HepG2 (cell line): ENCODE results near the gene ACOT6. TPM values are rescaled to one million over a fixed set of nuclear protein-coding genes. Genes with fewer than 3 reads are reported as not detected.
A peak's percentile ranks its signal among the peaks of the same experiment; 100 is the strongest.

Source experiments
- FIP1L1 ChIP-seq: fragments of 200-400 bp; formaldehyde crosslinking; IDR thresholded peaks from 2 replicates; pipeline ENCODE4 v1.6.1; 2018; ENCODE audit warnings: low read depth, mild to moderate bottlenecking, low read length, moderate library complexity, borderline replicate concordance; ENCODE audit not compliant: insufficient read depth
- FOXJ3 ChIP-seq: sonication (generic); formaldehyde crosslinking; IDR thresholded peaks from 2 replicates; pipeline ENCODE4 v1.4.0; 2020; ENCODE audit warnings: missing genetic modification reagents, mild to moderate bottlenecking, borderline replicate concordance
- GATAD1 ChIP-seq: IDR thresholded peaks from 2 replicates; pipeline ENCODE4 v1.6.1; 2016; ENCODE audit warnings: missing genetic modification reagents, missing compliant biosample characterization
- HDAC6 ChIP-seq: fragments of 200-600 bp; sonication (generic); IDR thresholded peaks from 2 replicates; pipeline ENCODE4 v1.7.0; 2017; ENCODE audit warnings: mild to moderate bottlenecking, antibody characterized with exemption, low read length, low read depth
- KLF13 ChIP-seq: sonication (generic); formaldehyde crosslinking; IDR thresholded peaks from 2 replicates; pipeline ENCODE4 v1.4.0; 2020; ENCODE audit warnings: mild to moderate bottlenecking, missing genetic modification reagents
- MAFF ChIP-seq: IDR thresholded peaks from 2 replicates; pipeline ENCODE4 v1.6.1; 2011; ENCODE audit warnings: low read depth, low read length, improper control_type of control experiment
- PBX3 ChIP-seq: sonication (generic); formaldehyde crosslinking; IDR thresholded peaks from 2 replicates; pipeline ENCODE4 v1.8.1; 2023; ENCODE audit warnings: missing genetic modification reagents, inconsistent platforms, borderline replicate concordance
- POLR2A ChIP-seq, 2 experiments: IDR thresholded peaks; 2 replicates each; pipeline ENCODE4 v1.6.1; 2011; ENCODE audit warnings: low read depth in 2 of 2, low read length in 2 of 2, mild to moderate bottlenecking in 1 of 2, moderate library complexity in 1 of 2; ENCODE audit not compliant: insufficient read depth in 1 of 2
- SNAI1 ChIP-seq: sonication (generic); formaldehyde crosslinking; IDR thresholded peaks from 2 replicates; pipeline ENCODE4 v1.5.0; 2020; ENCODE audit warnings: mild to moderate bottlenecking, missing genetic modification reagents, borderline replicate concordance
- SSRP1 ChIP-seq: IDR thresholded peaks from 2 replicates; pipeline ENCODE4 v1.6.1; 2016; ENCODE audit warnings: control low read depth
- TOE1 ChIP-seq: sonication (generic); formaldehyde crosslinking; IDR thresholded peaks from 2 replicates; pipeline ENCODE4 v1.4.0; 2020; ENCODE audit warnings: mild to moderate bottlenecking, missing genetic modification reagents
- ZBTB20 ChIP-seq: sonication (generic); formaldehyde crosslinking; IDR thresholded peaks from 2 replicates; pipeline ENCODE4 v1.8.1; 2023; ENCODE audit warnings: missing genetic modification reagents, low read depth, mild to moderate bottlenecking, borderline replicate concordance
- ZC3H13 ChIP-seq: sonication (generic); formaldehyde crosslinking; IDR thresholded peaks from 2 replicates; pipeline ENCODE4 v1.8.1; 2023; ENCODE audit warnings: mild to moderate bottlenecking, missing genetic modification reagents, moderate library complexity
- ZNF329 ChIP-seq: sonication (generic); formaldehyde crosslinking; IDR thresholded peaks from 2 replicates; pipeline ENCODE4 v1.9.0; 2021; ENCODE audit warnings: low read depth, mild to moderate bottlenecking, missing genetic modification reagents
- ZNF446 ChIP-seq: sonication (generic); formaldehyde crosslinking; IDR thresholded peaks from 2 replicates; pipeline ENCODE4 v1.5.0; 2020; ENCODE audit warnings: mild to moderate bottlenecking, missing genetic modification reagents
- ZNF704 ChIP-seq: sonication (generic); formaldehyde crosslinking; IDR thresholded peaks from 2 replicates; pipeline ENCODE4 v1.8.1; 2023; ENCODE audit warnings: mild to moderate bottlenecking, inconsistent platforms, moderate library complexity, missing genetic modification reagents, borderline replicate concordance
- ZNF75D ChIP-seq: sonication (generic); formaldehyde crosslinking; IDR thresholded peaks from 2 replicates; pipeline ENCODE4 v1.8.1; 2023; ENCODE audit warnings: missing genetic modification reagents, mild to moderate bottlenecking, borderline replicate concordance
- polyA plus RNA-seq, 8 experiments: library from polyadenylated mRNA; depleted of rRNA in 3 of 8; stranded (reverse) in 7 of 8; unstranded in 1 of 8; fragments of >200 nt; fragmentation: Illumina TruSeq in 4 of 8; extraction: Trizol in 4 of 8; gene quantifications; 2 replicates each; pipeline versions ENCODE4 v1.2.1 to v1.2.3, GENCODE V29; 2011 to 2016; ENCODE audit warnings: low read depth in 4 of 8, missing spikeins in 1 of 8, mixed read lengths in 1 of 8; ENCODE audit not compliant: insufficient read depth in 1 of 8
- total RNA-seq, 5 experiments: library from RNA; depleted of rRNA; stranded (reverse); fragments of >200 nt; fragmentation: Illumina TruSeq; extraction: Trizol; gene quantifications; 2 replicates each; pipeline ENCODE4 v1.2.3, GENCODE V29; 2016; ENCODE audit warnings: low read depth in 1 of 5
- TF ChIP-seq, protein P1 (sequence below), 2 experiments: sonication (generic) in 1 of 2; formaldehyde crosslinking in 1 of 2; IDR thresholded peaks; 2 replicates each; pipeline versions ENCODE4 v1.6.1 to v1.9.0; 2014 to 2022; ENCODE audit warnings: antibody characterized with exemption in 1 of 2, borderline replicate concordance in 1 of 2, inconsistent platforms in 1 of 2, low read depth in 1 of 2, missing genetic modification reagents in 1 of 2
- TF ChIP-seq, protein P2 (sequence below): sonication (generic); formaldehyde crosslinking; IDR thresholded peaks from 2 replicates; pipeline ENCODE4 v1.8.1; 2023; ENCODE audit warnings: mild to moderate bottlenecking, moderate library complexity, missing genetic modification reagents
- TF ChIP-seq, protein P3 (sequence below): IDR thresholded peaks from 2 replicates; pipeline ENCODE4 v1.6.1; 2016; ENCODE audit warnings: missing genetic modification reagents, missing compliant biosample characterization

The ACOT6 gene
- total and polyA plus RNA-seq, 2 of the 13 experiments (the other 11 are each of a cell fraction or from before 2014, with no cell fraction given), result 0.15 to 0.27 TPM

- TF ChIP-seq, protein P1, sequence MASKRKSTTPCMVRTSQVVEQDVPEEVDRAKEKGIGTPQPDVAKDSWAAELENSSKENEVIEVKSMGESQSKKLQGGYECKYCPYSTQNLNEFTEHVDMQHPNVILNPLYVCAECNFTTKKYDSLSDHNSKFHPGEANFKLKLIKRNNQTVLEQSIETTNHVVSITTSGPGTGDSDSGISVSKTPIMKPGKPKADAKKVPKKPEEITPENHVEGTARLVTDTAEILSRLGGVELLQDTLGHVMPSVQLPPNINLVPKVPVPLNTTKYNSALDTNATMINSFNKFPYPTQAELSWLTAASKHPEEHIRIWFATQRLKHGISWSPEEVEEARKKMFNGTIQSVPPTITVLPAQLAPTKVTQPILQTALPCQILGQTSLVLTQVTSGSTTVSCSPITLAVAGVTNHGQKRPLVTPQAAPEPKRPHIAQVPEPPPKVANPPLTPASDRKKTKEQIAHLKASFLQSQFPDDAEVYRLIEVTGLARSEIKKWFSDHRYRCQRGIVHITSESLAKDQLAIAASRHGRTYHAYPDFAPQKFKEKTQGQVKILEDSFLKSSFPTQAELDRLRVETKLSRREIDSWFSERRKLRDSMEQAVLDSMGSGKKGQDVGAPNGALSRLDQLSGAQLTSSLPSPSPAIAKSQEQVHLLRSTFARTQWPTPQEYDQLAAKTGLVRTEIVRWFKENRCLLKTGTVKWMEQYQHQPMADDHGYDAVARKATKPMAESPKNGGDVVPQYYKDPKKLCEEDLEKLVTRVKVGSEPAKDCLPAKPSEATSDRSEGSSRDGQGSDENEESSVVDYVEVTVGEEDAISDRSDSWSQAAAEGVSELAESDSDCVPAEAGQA (IDR thresholded peaks at IDR 0.05; ENCODE audit: low read depth), result no peak
- TF ChIP-seq, protein P1 (CRISPR knock-in tag; IDR thresholded peaks at IDR 0.05; ENCODE audit: borderline replicate concordance), result no peak
- no peak for TF ChIP-seq POLR2A (IDR thresholded peaks at IDR 0.05; ENCODE audit: insufficient read depth in 1 of 2, low read depth in 2 of 2, low read length in 2 of 2)
- TF ChIP-seq FIP1L1, result no peak
- TF ChIP-seq ZBTB20, result no peak
- no peak for TF ChIP-seq ZNF75D (CRISPR knock-in tag)
- no peak for TF ChIP-seq HDAC6
- no peak for TF ChIP-seq ZNF704 (CRISPR knock-in tag)
- 0 out of 2 replicates have a peak, but pooled peaks have one; percentile 16 for TF ChIP-seq ZC3H13
- TF ChIP-seq TOE1 (CRISPR knock-in tag), result no peak
- no peak for TF ChIP-seq ZNF329
- TF ChIP-seq SNAI1, result no peak
- no peak for TF ChIP-seq KLF13 (CRISPR knock-in tag)
- TF ChIP-seq GATAD1 (CRISPR knock-in tag), result no peak
- TF ChIP-seq, protein P2, sequence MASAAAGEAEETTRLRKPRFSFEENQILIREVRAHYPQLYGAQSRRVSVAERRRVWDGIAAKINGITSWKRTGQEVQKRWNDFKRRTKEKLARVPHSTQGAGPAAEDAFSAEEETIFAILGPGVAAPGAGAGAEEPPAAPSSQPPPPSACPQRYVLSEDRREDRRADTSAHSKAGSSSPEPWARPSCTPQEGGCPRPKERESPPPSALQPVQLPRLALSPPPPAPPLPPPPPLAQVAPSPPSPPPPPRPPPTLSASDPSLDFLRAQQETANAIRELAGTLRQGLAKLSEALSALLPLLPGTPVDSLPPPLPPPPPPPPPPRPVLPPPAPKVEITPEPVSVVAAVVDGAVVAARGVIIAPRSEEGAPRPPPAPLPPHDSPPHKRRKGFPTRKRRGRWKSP (CRISPR knock-in tag), result 0 out of 2 replicates have a peak, but pooled peaks have one; percentile 17
- TF ChIP-seq, protein P3, sequence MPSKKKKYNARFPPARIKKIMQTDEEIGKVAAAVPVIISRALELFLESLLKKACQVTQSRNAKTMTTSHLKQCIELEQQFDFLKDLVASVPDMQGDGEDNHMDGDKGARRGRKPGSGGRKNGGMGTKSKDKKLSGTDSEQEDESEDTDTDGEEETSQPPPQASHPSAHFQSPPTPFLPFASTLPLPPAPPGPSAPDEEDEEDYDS, result no peak
- TF ChIP-seq SSRP1 (CRISPR knock-in tag), result no peak
- no peak for TF ChIP-seq PBX3
- TF ChIP-seq FOXJ3 (CRISPR knock-in tag), result no peak
- no peak for TF ChIP-seq MAFF
- TF ChIP-seq ZNF446, result no peak
Measured at GRCh38 chr14:73613046-73613383, 698 bp downstream of the ACOT6 start (continued).
